PC-9 (cell line): ENCODE results near the gene LHX4. TPM values are rescaled to one million over a fixed set of nuclear protein-coding genes. Genes with fewer than 3 reads are reported as not detected.

ENCODE experiments used
- BruUV-seq: library from RNA; stranded (reverse); fragments of 400-500 nt; replicated peaks from 2 replicates; lab custom pipeline; 2021; lab: Mats Ljungman, UMichigan
- CTCF ChIA-PET: fragments of 300-600 bp; sonication (Branson Sonifier 250); formaldehyde crosslinking; loops from one replicate; lab custom pipeline; 2022; ENCODE audit warnings: antibody characterized with exemption; lab: Charles Lee
- POLR2A ChIA-PET: fragments of 300-600 bp; sonication (Branson Sonifier 250); formaldehyde crosslinking; loops from one replicate; lab custom pipeline; 2022; ENCODE audit warnings: antibody characterized with exemption; ENCODE audit not compliant: unreplicated experiment; lab: Charles Lee
- DNase-seq, 2 experiments: peaks; one replicate each; pipeline versions ENCODE4 v3.0.0 to v3.0.0-alpha.2; 2015 to 2022; ENCODE audit warnings: mixed read lengths in 1 of 2
- H2AFZ ChIP-seq: fragments of 200-600 bp; sonication (generic); 2 replicates; pipeline ENCODE4 v1.8.1; 2017; ENCODE audit warnings: antibody characterized with exemption
- H3F3A ChIP-seq: fragments of 200-600 bp; sonication (generic); 2 replicates; pipeline ENCODE4 v1.8.1; 2017; ENCODE audit warnings: antibody characterized with exemption, mild to moderate bottlenecking, low read depth; ENCODE audit not compliant: insufficient read depth
- H3K27ac ChIP-seq: fragments of 200-600 bp; sonication (generic); 2 replicates; pipeline ENCODE4 v1.6.1; 2016; ENCODE audit warnings: mixed run types
- H3K27me3 ChIP-seq: fragments of 200-600 bp; sonication (generic); 2 replicates; pipeline ENCODE4 v1.6.1; 2016; ENCODE audit warnings: low read depth, mixed run types; ENCODE audit not compliant: insufficient read depth
- H3K36me3 ChIP-seq: fragments of 200-600 bp; sonication (generic); 2 replicates; pipeline ENCODE4 v1.6.1; 2016; ENCODE audit warnings: low read depth, mixed run types
- H3K4me1 ChIP-seq: fragments of 200-600 bp; sonication (generic); replicated peaks from 2 replicates; pipeline ENCODE4 v1.6.1; 2016; ENCODE audit warnings: mixed run types; ENCODE audit not compliant: insufficient read depth
- H3K4me2 ChIP-seq: fragments of 200-600 bp; sonication (generic); 2 replicates; pipeline ENCODE4 v1.6.1; 2017; ENCODE audit warnings: mixed run types
- H3K4me3 ChIP-seq: fragments of 200-600 bp; sonication (generic); 2 replicates; pipeline ENCODE4 v1.6.1; 2016; ENCODE audit warnings: mixed run types
- H3K79me2 ChIP-seq: fragments of 200-600 bp; sonication (generic); 2 replicates; pipeline ENCODE4 v1.6.1; 2017; ENCODE audit warnings: low read depth, mixed run types
- H3K9me2 ChIP-seq: fragments of 200-600 bp; sonication (generic); 2 replicates; pipeline ENCODE4 v1.8.1; 2017; ENCODE audit warnings: mild to moderate bottlenecking; ENCODE audit not compliant: insufficient read depth
- H3K9me3 ChIP-seq: fragments of 200-600 bp; sonication (generic); 2 replicates; pipeline ENCODE4 v1.8.1; 2016; ENCODE audit warnings: low read depth; ENCODE audit not compliant: insufficient read depth
- H4K20me1 ChIP-seq: fragments of 200-600 bp; sonication (generic); 2 replicates; pipeline ENCODE4 v1.8.1; 2017; ENCODE audit not compliant: insufficient read depth
- CTCF ChIP-seq: fragments of 200-600 bp; sonication (generic); conservative IDR thresholded peaks from 2 replicates; pipeline ENCODE4 v1.6.1; 2017; ENCODE audit warnings: mixed run types, antibody characterized with exemption, mild to moderate bottlenecking, moderate library complexity
- EZH2 ChIP-seq: fragments of 200-600 bp; sonication (generic); IDR thresholded peaks from 2 replicates; pipeline ENCODE4 v1.8.0; 2017; ENCODE audit warnings: antibody characterized with exemption, low read depth
- intact Hi-C: fragments of 100-400 bp; cut with micrococcal nuclease; formaldehyde crosslinking; loops from one replicate; pipeline ENCODE4 v1.10.0; 2022; ENCODE audit not compliant: unreplicated experiment
- total RNA-seq: library from RNA; stranded (reverse); gene quantifications from 2 replicates; pipeline ENCODE4 v1.2.3, GENCODE V29; 2021

Gene LHX4
- total RNA-seq, 1 experiment from 2014 or later, result 0.28 TPM

DNA sequence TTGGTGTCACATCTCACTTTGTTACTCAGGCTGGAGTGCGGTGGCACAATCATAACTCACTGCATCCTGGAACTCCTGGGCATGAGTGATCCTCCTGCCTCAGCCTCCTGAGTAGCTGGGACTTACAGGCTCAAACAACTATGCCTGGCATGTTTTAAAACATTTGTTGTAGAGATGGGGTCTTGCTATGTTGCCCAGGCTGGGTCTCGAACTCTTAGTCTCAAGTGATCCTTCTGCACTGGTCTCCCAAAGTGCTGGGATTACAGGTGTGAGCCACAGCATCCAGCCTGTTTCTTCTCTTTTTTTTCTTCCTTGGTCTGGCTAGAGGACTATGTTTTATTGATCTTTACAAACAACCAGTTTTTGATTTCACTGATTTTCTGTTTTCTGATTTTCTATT lies 64.6 kb downstream of the LHX4 start:
- intact Hi-C loops, result no loop called here
- Histone ChIP-seq H3K36me3 (no peaks in the 10 kb centered on the region), H3K27ac (no peak overlapping the region), H3K9me2 (no peaks in the 10 kb centered on the region), H4K20me1 (no peaks in the 10 kb centered on the region), H3K9me3 (no peaks in the 10 kb centered on the region), H3K4me3 (no peak overlapping the region), H3K79me2 (no peaks in the 10 kb centered on the region), H3K27me3 (no peaks in the 10 kb centered on the region), H2AFZ (no peak overlapping the region), H3K4me2 (no peak overlapping the region), H3K4me1 (no peaks in the 10 kb centered on the region), H3F3A (no peaks in the 10 kb centered on the region; the same call in 1 of the 2 replicates)
- TF ChIP-seq EZH2, result no peak
- TF ChIP-seq CTCF, result no peak
- no TSS peak for BruUV-seq
- no peak for DNase-seq
- ChIA-PET CTCF (no interaction called here), POLR2A (no interaction called here)

- Histone ChIP-seq H4K20me1 (no peaks in the 10 kb centered on the region), H3K79me2 (no peaks in the 10 kb centered on the region), H3K9me2 (no peaks in the 10 kb centered on the region), H3K27ac (no peak overlapping the region), H3K9me3 (no peaks in the 10 kb centered on the region), H3K36me3 (no peaks in the 10 kb centered on the region), H3K4me3 (no peak overlapping the region), H3K27me3 (no peaks in the 10 kb centered on the region), H3F3A (no peaks in the 10 kb centered on the region; the same call in 1 of the 2 replicates), H2AFZ (no peak overlapping the region), H3K4me2 (no peak overlapping the region), H3K4me1 (no peaks in the 10 kb centered on the region)
- no TSS peak for BruUV-seq
- TF ChIP-seq CTCF, result no peak
- no peak for TF ChIP-seq EZH2
- ChIA-PET CTCF (no interaction called here), POLR2A (no interaction called here)
- intact Hi-C loops, result no loop called here
- no peak for DNase-seq
Observed at GRCh38 chr1:180295999-180296398, 65.9 kb downstream of the LHX4 start.

GRCh38 chr1:180299479-180300221 lies 69.6 kb downstream of the LHX4 start:
- CTCF ChIA-PET, result no interaction called here

More at GRCh38 chr1:180299479-180300221, 69.6 kb downstream of the LHX4 start:
- H3K27ac ChIP-seq, result no peak overlapping the region
- no peaks in the 10 kb centered on the region for H3K27me3 ChIP-seq
- no peak for DNase-seq
- H3K9me2 ChIP-seq, result no peaks in the 10 kb centered on the region
- no peak for TF ChIP-seq EZH2
- no peak for TF ChIP-seq CTCF
- BruUV-seq, result no TSS peak
- no peaks in the 10 kb centered on the region for H3K9me3 ChIP-seq
- intact Hi-C loops, result no loop called here
- H3K4me1 ChIP-seq, result no peaks in the 10 kb centered on the region
- H3K4me2 ChIP-seq, result no peak overlapping the region
- no peaks in the 10 kb centered on the region for H3K36me3 ChIP-seq
- no peaks in the 10 kb centered on the region; the same call in 1 of the 2 replicates for H3F3A ChIP-seq
- H3K4me3 ChIP-seq, result no peak overlapping the region
- POLR2A ChIA-PET, result interaction anchor here (0.6 kb wide), 1 partner anchor 75 kb away, joined by 3 read pairs; no protein-coding TSS in a partner anchor
- H4K20me1 ChIP-seq, result no peaks in the 10 kb centered on the region
- no peaks in the 10 kb centered on the region for H3K79me2 ChIP-seq
- no peak overlapping the region for H2AFZ ChIP-seq
